GM18517 (cell line): ENCODE results near the gene FANK1.
"Not testable (repeated sequence)": the region's sequence is repeated elsewhere in the genome, so short reads cannot be mapped to it uniquely, and the experiment has no call there.

Experiments
- ATAC-seq: cut with Tn5 transposase; IDR thresholded peaks from one replicate; pipeline ENCODE4 v1.9.1; 2021; ENCODE audit warnings: mild to moderate bottlenecking, moderate library complexity; ENCODE audit not compliant: unreplicated experiment

Gene FANK1

GRCh38 chr10:125886914-125887512 lies 9.4 kb upstream of the FANK1 start:
- ATAC-seq: no peak

GRCh38 chr10:125889441-125889840 lies 6.9 kb upstream of the FANK1 start:
- not testable (repeated sequence) for ATAC-seq

- ATAC-seq: not testable (repeated sequence)
Measured at GRCh38 chr10:125892402-125892801, 4.0 kb upstream of the FANK1 start.

- ATAC-seq: not testable (repeated sequence)
Measured at GRCh38 chr10:125894176-125894575, 2.2 kb upstream of the FANK1 start.

GRCh38 chr10:125895130-125896087 lies 955 bp upstream of the FANK1 start:
- ATAC-seq: peak; percentile 42

GRCh38 chr10:125897317-125897716 lies 953 bp downstream of the FANK1 start:
- ATAC-seq: not testable (repeated sequence)

- ATAC-seq: not testable (repeated sequence)
Measured at GRCh38 chr10:125900963-125901362, 4.6 kb downstream of the FANK1 start.

- ATAC-seq: not testable (repeated sequence)
Measured at GRCh38 chr10:125903135-125903640, 6.8 kb downstream of the FANK1 start.

GRCh38 chr10:125905069-125905994 lies 9.0 kb downstream of the FANK1 start:
- ATAC-seq: not testable (repeated sequence)

GRCh38 chr10:125907598-125907997 lies 11.2 kb downstream of the FANK1 start:
- ATAC-seq: not testable (repeated sequence)

GRCh38 chr10:125908813-125909212 lies 12.4 kb downstream of the FANK1 start:
- ATAC-seq: not testable (repeated sequence)

- not testable (repeated sequence) for ATAC-seq
Measured at GRCh38 chr10:125909491-125909890, 13.1 kb downstream of the FANK1 start.

GRCh38 chr10:125911145-125911544 lies 14.8 kb downstream of the FANK1 start:
- ATAC-seq: no peak

- ATAC-seq: no peak
Measured at GRCh38 chr10:125911990-125912389, 15.6 kb downstream of the FANK1 start.

GRCh38 chr10:125913277-125913676 lies 16.9 kb downstream of the FANK1 start:
- not testable (repeated sequence) for ATAC-seq

GRCh38 chr10:125916977-125917376 lies 20.6 kb downstream of the FANK1 start:
- no peak for ATAC-seq

GRCh38 chr10:125917704-125918361 lies 21.5 kb downstream of the FANK1 start:
- not testable (repeated sequence) for ATAC-seq

- not testable (repeated sequence) for ATAC-seq
Measured at GRCh38 chr10:125921643-125922306, 25.4 kb downstream of the FANK1 start.

- ATAC-seq: no peak
Measured at GRCh38 chr10:125925262-125925834, 29.0 kb downstream of the FANK1 start.
